Left cardiac atrium (tissue), 4 donors: ENCODE results near the gene STARD13. TPM values are rescaled to one million over a fixed set of nuclear protein-coding genes. Genes with fewer than 3 reads are reported as not detected.
A peak's percentile ranks its signal among the peaks of the same experiment; 100 is the strongest.
"Not testable (repeated sequence)": the region's sequence is repeated elsewhere in the genome, so short reads cannot be mapped to it uniquely, and the experiment has no call there.

Experiments used
- ATAC-seq, 2 donors: fragments of 200-7000 bp; cut with Tn5 transposase; one replicate each; pipeline ENCODE4 v1.9.1; 2020; ENCODE audit warnings: mild to moderate bottlenecking in 2 of 2, moderate library complexity in 2 of 2
- DNase-seq: peaks from one replicate; pipeline ENCODE4 v3.0.0-alpha.2; 2020
- intact Hi-C, 2 donors: fragments of 100-400 bp; cut with DNase I; formaldehyde crosslinking; loops; one replicate each; pipeline versions ENCODE4 v1.14.1 to v1.15.1; 2022 to 2023
- total RNA-seq, 2 donors: library from RNA; stranded (reverse); fragmentation: NEBNext Ultra II Directional; extraction: Animal tissue kit (Norgen Biotek cat#: 25700); gene quantifications; one replicate each; pipeline ENCODE4 v1.2.1, GENCODE V29; 2021
- donor health status: DM: no; HTN: yes; CAD: no.
- donor health status: DM: no; HTN: yes; CAD: no; lungs with severe emphysema.
- donor health status: DM: yes; HTN: yes; CAD: no.
- donor health status: Dilated cardiomyopathy.

Gene STARD13
- total RNA-seq, 2 donors from 2014 or later: 26.8 to 33.3 TPM

- ATAC-seq (peak in 1 of 2 donors; percentile 60), DNase-seq (no peak)
- intact Hi-C loops: no loop called here
Measured at GRCh38 chr13:33262062-33262487, 23.5 kb downstream of the STARD13 start.

- ATAC-seq: peak in 1 of 2 donors; percentile 20
- intact Hi-C loops: no loop called here
- DNase-seq: no peak
Measured at GRCh38 chr13:33261387-33262061, 24.0 kb downstream of the STARD13 start.

GRCh38 chr13:33260168-33261098 is 25.1 kb downstream of the STARD13 start:
- intact Hi-C loops: no loop called here
- DNase-seq: no peak
- no peak for ATAC-seq

- intact Hi-C loops: no loop called here
- ATAC-seq: no peak
Measured at GRCh38 chr13:33259296-33259695, 26.3 kb downstream of the STARD13 start.

GRCh38 chr13:33258808-33259193 is 26.8 kb downstream of the STARD13 start:
- no peak for ATAC-seq
- intact Hi-C loops: no loop called here

More at GRCh38 chr13:33259296-33259695, 26.3 kb downstream of the STARD13 start:
- DNase-seq: no peak

GRCh38 chr13:33257841-33258807 is 27.4 kb downstream of the STARD13 start:
- intact Hi-C loops: no loop called here
- DNase-seq: no peak
- ATAC-seq: peak in 1 of 2 donors; percentile 32

More at GRCh38 chr13:33258808-33259193, 26.8 kb downstream of the STARD13 start:
- no peak for DNase-seq

GRCh38 chr13:33256148-33256840 is 29.3 kb downstream of the STARD13 start:
- DNase-seq (no peak), ATAC-seq (no peak)
- intact Hi-C loops: no loop called here

GRCh38 chr13:33252135-33252534 is 33.4 kb downstream of the STARD13 start:
- peak; percentile 88 to 95 for ATAC-seq
- intact Hi-C loops: no loop called here
- peak; percentile 51 for DNase-seq

- ATAC-seq (peak; percentile 43 to 90), DNase-seq (peak; percentile 35)
- intact Hi-C loops: no loop called here
Measured at GRCh38 chr13:33251131-33251661, 34.4 kb downstream of the STARD13 start.

- ATAC-seq: no peak
- DNase-seq: no peak
- intact Hi-C loops: no loop called here
Measured at GRCh38 chr13:33250609-33251008, 34.9 kb downstream of the STARD13 start.

- DNase-seq (no peak), ATAC-seq (no peak)
- intact Hi-C loops: no loop called here
Measured at GRCh38 chr13:33249894-33250293, 35.7 kb downstream of the STARD13 start.

- no peak for ATAC-seq
- DNase-seq: no peak
- intact Hi-C loops: no loop called here
Measured at GRCh38 chr13:33249066-33249465, 36.5 kb downstream of the STARD13 start.

- no peak for ATAC-seq
- no peak for DNase-seq
- intact Hi-C loops: no loop called here
Measured at GRCh38 chr13:33245505-33246158, 39.9 kb downstream of the STARD13 start.

- ATAC-seq (no peak), DNase-seq (no peak)
- intact Hi-C loops: no loop called here
Measured at GRCh38 chr13:33244907-33245287, 40.7 kb downstream of the STARD13 start.

- intact Hi-C loops: no loop called here
- no peak for DNase-seq
- ATAC-seq: peak in 1 of 2 donors; percentile 79
Measured at GRCh38 chr13:33244210-33244906, 41.2 kb downstream of the STARD13 start.

GRCh38 chr13:33242984-33243617 is 42.5 kb downstream of the STARD13 start:
- intact Hi-C loops: no loop called here
- DNase-seq: no peak
- no peak for ATAC-seq

GRCh38 chr13:33242372-33242771 is 43.2 kb downstream of the STARD13 start:
- DNase-seq, intact Hi-C loops, ATAC-seq: not testable (repeated sequence)
